Astrocyte (in vitro differentiated cells and primary cell): ENCODE measurements around the gene ZNRF2.

Experiments
- EZH2 ChIP-seq: IDR thresholded peaks from 2 replicates; pipeline ENCODE4 v1.6.1; 2012; ENCODE audit warnings: mild to moderate bottlenecking, low read length, inconsistent platforms; ENCODE audit not compliant: insufficient read depth
- TF ChIP-seq, protein P1 (sequence below): IDR thresholded peaks from 2 replicates; pipeline ENCODE4 v1.5.1; 2011; ENCODE audit warnings: low read depth, mild to moderate bottlenecking, inconsistent platforms, low read length, moderate library complexity; ENCODE audit not compliant: insufficient read depth

DNA sequence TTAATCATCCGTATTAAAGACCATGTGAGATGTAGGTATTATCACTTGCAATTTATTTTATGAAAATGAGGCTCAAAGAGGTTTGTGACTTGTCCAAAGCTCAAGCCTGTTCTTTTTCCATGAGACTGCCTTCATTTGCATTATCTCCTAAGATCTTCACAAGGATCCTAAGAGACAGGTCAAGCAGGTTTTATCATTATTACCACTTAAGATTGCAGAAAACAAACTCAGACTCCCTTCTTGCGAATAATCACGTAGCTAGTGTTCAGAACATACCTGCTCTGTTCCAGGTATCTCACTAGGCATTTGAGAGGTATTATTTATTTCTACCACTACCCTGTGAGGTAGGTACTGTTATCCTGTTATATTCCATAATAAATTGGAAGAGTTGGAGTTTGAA, 64.8 kb downstream of the ZNRF2 start:
- no peak for TF ChIP-seq EZH2
- TF ChIP-seq, protein P1, sequence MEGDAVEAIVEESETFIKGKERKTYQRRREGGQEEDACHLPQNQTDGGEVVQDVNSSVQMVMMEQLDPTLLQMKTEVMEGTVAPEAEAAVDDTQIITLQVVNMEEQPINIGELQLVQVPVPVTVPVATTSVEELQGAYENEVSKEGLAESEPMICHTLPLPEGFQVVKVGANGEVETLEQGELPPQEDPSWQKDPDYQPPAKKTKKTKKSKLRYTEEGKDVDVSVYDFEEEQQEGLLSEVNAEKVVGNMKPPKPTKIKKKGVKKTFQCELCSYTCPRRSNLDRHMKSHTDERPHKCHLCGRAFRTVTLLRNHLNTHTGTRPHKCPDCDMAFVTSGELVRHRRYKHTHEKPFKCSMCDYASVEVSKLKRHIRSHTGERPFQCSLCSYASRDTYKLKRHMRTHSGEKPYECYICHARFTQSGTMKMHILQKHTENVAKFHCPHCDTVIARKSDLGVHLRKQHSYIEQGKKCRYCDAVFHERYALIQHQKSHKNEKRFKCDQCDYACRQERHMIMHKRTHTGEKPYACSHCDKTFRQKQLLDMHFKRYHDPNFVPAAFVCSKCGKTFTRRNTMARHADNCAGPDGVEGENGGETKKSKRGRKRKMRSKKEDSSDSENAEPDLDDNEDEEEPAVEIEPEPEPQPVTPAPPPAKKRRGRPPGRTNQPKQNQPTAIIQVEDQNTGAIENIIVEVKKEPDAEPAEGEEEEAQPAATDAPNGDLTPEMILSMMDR: no peak
